Astrocyte (in vitro differentiated cells and primary cell): ENCODE data around the gene P3H3. TPM values are rescaled to one million over a fixed set of nuclear protein-coding genes. Genes with fewer than 3 reads are reported as not detected.
"Not testable (repeated sequence)": the region's sequence is repeated elsewhere in the genome, so short reads cannot be mapped to it uniquely, and the experiment has no call there.

Experiments
- DNase-seq: peaks from one replicate; pipeline ENCODE4 v3.0.0-alpha.2; 2010; ENCODE audit warnings: low read depth
- FAIRE-seq: peaks from 2 replicates; lab custom pipeline; 2011; peaks lifted over from hg19 to GRCh38; lab: Jason Lieb, UNC
- H2AFZ ChIP-seq: 2 replicates; pipeline ENCODE4 v1.6.0; 2012; ENCODE audit warnings: low read depth, low read length, inconsistent platforms
- H3K27ac ChIP-seq: 2 replicates; pipeline ENCODE4 v1.5.1; 2011; ENCODE audit warnings: low read depth, low read length, inconsistent platforms
- H3K27me3 ChIP-seq: 2 replicates; pipeline ENCODE4 v1.6.0; 2011; ENCODE audit warnings: low read length, inconsistent platforms; ENCODE audit not compliant: insufficient read depth
- H3K36me3 ChIP-seq: 2 replicates; pipeline ENCODE4 v1.5.1; 2011; ENCODE audit warnings: low read length, inconsistent platforms; ENCODE audit not compliant: insufficient read depth
- H3K4me1 ChIP-seq: 2 replicates; pipeline ENCODE4 v1.5.1; 2011; ENCODE audit warnings: low read length, inconsistent platforms; ENCODE audit not compliant: insufficient read depth
- H3K4me2 ChIP-seq: 2 replicates; pipeline ENCODE4 v1.6.0; 2012; ENCODE audit warnings: low read length, inconsistent platforms
- H3K4me3 ChIP-seq: 2 replicates; pipeline ENCODE4 v1.5.1; 2011; ENCODE audit warnings: low read depth, mild to moderate bottlenecking, low read length, inconsistent platforms; ENCODE audit not compliant: insufficient read depth
- H3K79me2 ChIP-seq: 2 replicates; pipeline ENCODE4 v1.6.0; 2012; ENCODE audit warnings: mild to moderate bottlenecking, low read length, inconsistent platforms; ENCODE audit not compliant: insufficient read depth
- H3K9ac ChIP-seq: 2 replicates; pipeline ENCODE4 v1.6.0; 2012; ENCODE audit warnings: mild to moderate bottlenecking, low read length, inconsistent platforms
- H3K9me3 ChIP-seq: 2 replicates; pipeline ENCODE4 v1.5.1; 2012; ENCODE audit warnings: low read depth, mild to moderate bottlenecking, low read length, inconsistent platforms; ENCODE audit not compliant: insufficient read depth
- H4K20me1 ChIP-seq: 2 replicates; pipeline ENCODE4 v1.6.0; 2012; ENCODE audit warnings: low read length, inconsistent platforms; ENCODE audit not compliant: insufficient read depth
- H3K27ac Mint-ChIP-seq: one replicate; pipeline ENCODE4 v1.8.0; 2021; ENCODE audit warnings: mild to moderate bottlenecking, mixed read lengths; ENCODE audit not compliant: unreplicated experiment
- H3K27me3 Mint-ChIP-seq: one replicate; pipeline ENCODE4 v1.8.0; 2021; ENCODE audit warnings: low read depth, mixed read lengths; ENCODE audit not compliant: unreplicated experiment
- H3K36me3 Mint-ChIP-seq: one replicate; pipeline ENCODE4 v1.8.0; 2021; ENCODE audit warnings: low read depth, mixed read lengths; ENCODE audit not compliant: unreplicated experiment
- H3K4me1 Mint-ChIP-seq: one replicate; pipeline ENCODE4 v1.8.0; 2021; ENCODE audit warnings: low read depth, mixed read lengths; ENCODE audit not compliant: unreplicated experiment
- H3K4me3 Mint-ChIP-seq: one replicate; pipeline ENCODE4 v1.8.0; 2021; ENCODE audit warnings: mild to moderate bottlenecking, moderate library complexity, mixed read lengths; ENCODE audit not compliant: unreplicated experiment
- H3K9me3 Mint-ChIP-seq: one replicate; pipeline ENCODE4 v1.8.0; 2021; ENCODE audit warnings: mild to moderate bottlenecking, mixed read lengths; ENCODE audit not compliant: unreplicated experiment
- EZH2 ChIP-seq: IDR thresholded peaks from 2 replicates; pipeline ENCODE4 v1.6.1; 2012; ENCODE audit warnings: mild to moderate bottlenecking, low read length, inconsistent platforms; ENCODE audit not compliant: insufficient read depth
- total RNA-seq: library from RNA; stranded (reverse); gene quantifications from 2 replicates; pipeline ENCODE4 v1.2.1, GENCODE V29; 2021
- TF ChIP-seq, protein P1 (sequence below): IDR thresholded peaks from 2 replicates; pipeline ENCODE4 v1.5.1; 2011; ENCODE audit warnings: low read depth, mild to moderate bottlenecking, inconsistent platforms, low read length, moderate library complexity; ENCODE audit not compliant: insufficient read depth

P3H3 gene
- total RNA-seq, 1 donor from 2014 or later = 101 TPM

DNA sequence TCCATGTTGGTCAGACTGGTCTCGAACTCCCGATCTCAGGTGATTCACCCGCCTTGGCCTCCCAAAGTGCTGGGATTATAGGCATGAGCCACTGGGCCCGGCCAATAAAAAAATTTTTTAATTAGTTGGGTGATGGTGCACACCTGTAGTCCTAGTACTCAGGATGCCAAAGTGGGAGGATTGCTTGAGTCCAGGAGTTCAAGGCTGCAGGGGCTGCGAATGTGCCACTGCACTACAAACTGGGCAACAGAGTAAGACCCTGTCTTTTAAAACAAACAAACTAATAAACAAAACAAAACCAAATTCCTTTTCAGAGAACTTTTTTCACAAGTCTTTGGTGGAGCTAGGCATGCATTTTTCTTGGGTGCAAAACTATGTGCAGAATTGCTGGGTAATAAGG lies 55.0 kb downstream of the P3H3 start:
- Histone ChIP-seq H3K9me3 (no peaks in the 10 kb centered on the region), H3K36me3 (no peaks in the 10 kb centered on the region), H4K20me1 (no peaks in the 10 kb centered on the region), H3K27ac (no peak overlapping the region), H3K79me2 (no peaks in the 10 kb centered on the region), H2AFZ (no peak overlapping the region), H3K27me3 (no peaks in the 10 kb centered on the region), H3K9ac (no peak overlapping the region), H3K4me2 (no peak overlapping the region), H3K4me1 (no peaks in the 10 kb centered on the region), H3K4me3 (no peak overlapping the region)
- DNase-seq (no peak), FAIRE-seq (no peak)
- H3K36me3 Mint-ChIP-seq = peaks cover 7% of the 10 kb centered on the region
- H3K4me1 Mint-ChIP-seq = peaks cover 2% of the 10 kb centered on the region
- H3K27me3 Mint-ChIP-seq = no peaks in the 10 kb centered on the region
- H3K9me3 Mint-ChIP-seq = no peaks in the 10 kb centered on the region
- no peak overlapping the region for H3K4me3 Mint-ChIP-seq
- no peak for TF ChIP-seq EZH2
- TF ChIP-seq, protein P1, sequence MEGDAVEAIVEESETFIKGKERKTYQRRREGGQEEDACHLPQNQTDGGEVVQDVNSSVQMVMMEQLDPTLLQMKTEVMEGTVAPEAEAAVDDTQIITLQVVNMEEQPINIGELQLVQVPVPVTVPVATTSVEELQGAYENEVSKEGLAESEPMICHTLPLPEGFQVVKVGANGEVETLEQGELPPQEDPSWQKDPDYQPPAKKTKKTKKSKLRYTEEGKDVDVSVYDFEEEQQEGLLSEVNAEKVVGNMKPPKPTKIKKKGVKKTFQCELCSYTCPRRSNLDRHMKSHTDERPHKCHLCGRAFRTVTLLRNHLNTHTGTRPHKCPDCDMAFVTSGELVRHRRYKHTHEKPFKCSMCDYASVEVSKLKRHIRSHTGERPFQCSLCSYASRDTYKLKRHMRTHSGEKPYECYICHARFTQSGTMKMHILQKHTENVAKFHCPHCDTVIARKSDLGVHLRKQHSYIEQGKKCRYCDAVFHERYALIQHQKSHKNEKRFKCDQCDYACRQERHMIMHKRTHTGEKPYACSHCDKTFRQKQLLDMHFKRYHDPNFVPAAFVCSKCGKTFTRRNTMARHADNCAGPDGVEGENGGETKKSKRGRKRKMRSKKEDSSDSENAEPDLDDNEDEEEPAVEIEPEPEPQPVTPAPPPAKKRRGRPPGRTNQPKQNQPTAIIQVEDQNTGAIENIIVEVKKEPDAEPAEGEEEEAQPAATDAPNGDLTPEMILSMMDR = no peak
- H3K27ac Mint-ChIP-seq = peak overlapping the region; percentile 18

DNA sequence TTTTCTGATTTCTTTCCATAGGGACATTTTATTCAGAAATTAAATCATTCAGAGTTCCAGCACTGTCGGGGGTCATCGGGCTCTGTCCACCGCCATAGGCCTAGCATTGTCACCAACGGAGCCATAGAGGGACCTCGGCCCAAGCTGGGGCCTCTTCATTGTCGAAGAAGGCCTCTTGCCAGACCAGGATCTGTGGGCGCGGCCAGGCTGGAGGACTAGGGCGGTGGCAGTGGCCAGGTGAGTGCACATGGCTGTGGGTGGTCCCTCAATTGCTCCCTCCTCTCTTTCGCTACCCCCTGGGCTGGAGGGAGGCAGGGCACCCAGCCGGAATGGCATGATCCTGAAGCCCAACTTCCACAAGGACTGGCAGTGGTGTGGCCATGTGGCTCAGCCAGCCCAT lies 55.5 kb downstream of the P3H3 start:
- no peak for DNase-seq

DNA sequence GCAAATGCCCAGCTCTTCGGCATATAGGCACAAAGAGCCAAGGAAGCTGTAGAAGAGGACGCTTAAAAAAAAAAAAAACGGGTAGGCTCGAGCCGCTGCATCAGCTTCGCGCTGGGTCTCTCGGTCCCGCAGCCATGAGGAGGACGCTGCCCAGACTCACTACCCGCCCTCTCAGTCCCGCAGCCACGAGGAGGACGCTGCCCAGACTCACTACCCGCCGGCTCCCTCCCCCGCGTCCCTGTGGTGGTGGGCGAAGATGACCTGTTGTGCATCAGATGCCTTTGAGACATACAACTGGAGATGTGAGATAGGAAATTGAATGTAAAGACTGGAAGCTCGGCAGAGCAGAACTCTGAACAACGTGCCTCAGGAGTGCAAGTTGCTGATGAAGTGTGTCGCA lies 56.3 kb downstream of the P3H3 start:
- H3K36me3 Mint-ChIP-seq = peaks cover 10% of the 10 kb centered on the region
- no peak overlapping the region for H3K27ac Mint-ChIP-seq
- Histone ChIP-seq H3K4me3 (no peak overlapping the region), H4K20me1 (no peaks in the 10 kb centered on the region), H3K4me1 (no peaks in the 10 kb centered on the region), H3K79me2 (no peaks in the 10 kb centered on the region), H3K36me3 (no peaks in the 10 kb centered on the region), H3K4me2 (no peak overlapping the region), H3K9ac (no peak overlapping the region), H3K27ac (no peak overlapping the region), H3K27me3 (no peaks in the 10 kb centered on the region), H2AFZ (no peak overlapping the region), H3K9me3 (no peaks in the 10 kb centered on the region)
- H3K4me3 Mint-ChIP-seq = no peak overlapping the region
- H3K4me1 Mint-ChIP-seq = peaks cover 2% of the 10 kb centered on the region
- DNase-seq = no peak
- no peaks in the 10 kb centered on the region for H3K27me3 Mint-ChIP-seq
- TF ChIP-seq EZH2 = no peak
- TF ChIP-seq, protein P1 = no peak
- H3K9me3 Mint-ChIP-seq = no peaks in the 10 kb centered on the region
- no peak for FAIRE-seq

More for the DNA sequence above, 55.5 kb downstream of the P3H3 start:
- no peak overlapping the region for H3K4me3 ChIP-seq
- H3K27me3 ChIP-seq = no peaks in the 10 kb centered on the region
- no peak overlapping the region for H3K4me2 ChIP-seq
- no peak for TF ChIP-seq EZH2
- TF ChIP-seq, protein P1 = no peak
- no peak overlapping the region for H2AFZ ChIP-seq
- Mint-ChIP-seq H3K4me1 (peaks cover 2% of the 10 kb centered on the region), H3K36me3 (peaks cover 10% of the 10 kb centered on the region), H3K9me3 (no peaks in the 10 kb centered on the region), H3K4me3 (no peak overlapping the region), H3K27me3 (no peaks in the 10 kb centered on the region), H3K27ac (no peak overlapping the region)
- FAIRE-seq = no peak
- H3K79me2 ChIP-seq = no peaks in the 10 kb centered on the region
- H3K4me1 ChIP-seq = no peaks in the 10 kb centered on the region
- H3K9ac ChIP-seq = no peak overlapping the region
- H3K27ac ChIP-seq = no peak overlapping the region
- no peaks in the 10 kb centered on the region for H3K36me3 ChIP-seq
- H3K9me3 ChIP-seq = no peaks in the 10 kb centered on the region
- no peaks in the 10 kb centered on the region for H4K20me1 ChIP-seq

DNA sequence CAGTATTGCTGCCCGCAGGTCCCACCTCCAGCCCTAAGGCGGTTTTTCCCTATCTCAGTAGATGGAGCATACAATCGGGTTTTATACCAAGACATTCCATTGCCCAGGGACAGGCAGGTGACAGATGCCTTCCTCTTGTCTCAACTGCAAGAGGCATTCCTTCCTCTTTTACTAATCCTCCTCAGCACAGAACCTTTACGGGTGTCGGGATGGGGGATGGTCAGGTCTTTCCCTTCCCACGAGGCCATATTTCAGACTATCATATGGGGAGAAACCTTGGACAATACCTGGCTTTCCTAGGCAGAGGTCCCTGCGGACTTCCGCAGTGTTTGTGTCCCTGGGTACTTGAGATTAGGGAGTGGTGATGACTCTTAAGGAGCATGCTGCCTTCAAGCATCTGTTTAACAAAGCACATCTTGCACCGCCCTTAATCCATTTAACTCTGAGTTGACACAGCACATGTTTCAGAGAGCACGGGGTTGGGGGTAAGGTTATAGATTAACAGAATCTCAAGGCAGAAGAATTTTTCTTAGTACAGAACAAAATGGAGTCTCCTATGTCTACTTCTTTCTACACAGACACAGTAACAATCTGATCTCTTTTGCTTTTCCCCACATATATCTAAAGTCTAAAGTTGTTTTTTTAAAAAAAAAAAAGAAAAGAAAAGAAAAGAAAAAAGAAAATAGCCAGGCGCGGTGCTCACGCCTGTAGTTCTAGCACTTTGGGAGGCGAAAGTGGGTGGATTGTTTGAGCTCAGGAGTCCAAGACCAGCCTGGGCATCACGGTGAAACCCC lies 58.2 kb downstream of the P3H3 start:
- H3K9me3 Mint-ChIP-seq, H3K9me3 ChIP-seq, H3K36me3 Mint-ChIP-seq, H3K27ac ChIP-seq, H3K4me1 Mint-ChIP-seq, H3K79me2 ChIP-seq, DNase-seq, H3K4me2 ChIP-seq, H3K27ac Mint-ChIP-seq, H3K27me3 ChIP-seq, H3K36me3 ChIP-seq, H3K9ac ChIP-seq, H3K4me3 ChIP-seq, H3K27me3 Mint-ChIP-seq, FAIRE-seq, H2AFZ ChIP-seq, H3K4me1 ChIP-seq, H4K20me1 ChIP-seq: not testable (repeated sequence)
- H3K4me3 Mint-ChIP-seq = peak overlapping the region; percentile 14
